COLO668 (cell line): ENCODE measurements around the gene GAS6.

Source experiments
- DNase-seq: peaks from one replicate; lab custom pipeline; 2025; ENCODE audit not compliant: unreplicated experiment; lab: John Stamatoyannopoulos, UW

GAS6 gene

DNA sequence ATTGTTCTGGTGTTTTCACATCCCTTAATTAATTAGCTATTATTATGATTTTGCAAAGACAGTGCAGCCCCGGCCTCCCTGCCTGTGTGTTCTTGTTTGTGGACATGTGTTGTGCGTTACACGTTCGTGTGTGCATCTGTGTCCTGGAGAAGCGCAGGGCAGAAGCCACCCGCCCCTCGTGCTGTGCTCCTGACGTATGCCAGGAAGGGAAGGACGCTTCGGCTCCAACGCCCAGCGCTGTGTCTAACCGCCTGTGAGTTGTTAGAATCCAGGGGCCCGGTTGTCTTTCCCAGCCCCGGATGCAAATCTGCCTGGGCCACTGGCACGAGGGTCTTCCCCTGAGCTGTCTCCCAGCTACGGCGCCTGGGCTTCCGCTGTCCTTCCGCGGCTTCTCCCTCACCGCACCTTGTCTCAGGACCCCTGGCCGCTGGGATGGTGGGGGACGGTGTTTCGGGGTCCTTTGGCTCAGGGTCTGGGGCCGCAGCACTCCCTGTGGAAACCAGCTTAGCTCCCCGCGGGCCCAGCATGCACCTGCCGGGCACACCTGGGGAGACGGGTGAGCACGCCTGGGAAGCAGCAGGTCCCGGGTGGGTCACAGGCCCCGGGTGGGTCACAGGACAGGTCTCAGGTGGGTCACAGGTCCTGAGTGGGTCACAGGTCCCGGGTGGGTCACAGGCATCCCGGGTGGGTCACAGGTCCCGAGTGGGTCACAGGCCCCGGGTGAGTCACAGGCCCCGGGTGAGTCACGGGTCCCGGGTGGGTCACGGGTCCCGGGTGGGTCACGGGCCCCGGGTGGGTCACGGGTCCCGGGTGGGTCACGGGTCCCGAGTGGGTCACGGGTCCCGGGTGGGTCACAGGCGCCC, 51.5 kb downstream of the GAS6 start:
- DNase-seq = no peak

DNA sequence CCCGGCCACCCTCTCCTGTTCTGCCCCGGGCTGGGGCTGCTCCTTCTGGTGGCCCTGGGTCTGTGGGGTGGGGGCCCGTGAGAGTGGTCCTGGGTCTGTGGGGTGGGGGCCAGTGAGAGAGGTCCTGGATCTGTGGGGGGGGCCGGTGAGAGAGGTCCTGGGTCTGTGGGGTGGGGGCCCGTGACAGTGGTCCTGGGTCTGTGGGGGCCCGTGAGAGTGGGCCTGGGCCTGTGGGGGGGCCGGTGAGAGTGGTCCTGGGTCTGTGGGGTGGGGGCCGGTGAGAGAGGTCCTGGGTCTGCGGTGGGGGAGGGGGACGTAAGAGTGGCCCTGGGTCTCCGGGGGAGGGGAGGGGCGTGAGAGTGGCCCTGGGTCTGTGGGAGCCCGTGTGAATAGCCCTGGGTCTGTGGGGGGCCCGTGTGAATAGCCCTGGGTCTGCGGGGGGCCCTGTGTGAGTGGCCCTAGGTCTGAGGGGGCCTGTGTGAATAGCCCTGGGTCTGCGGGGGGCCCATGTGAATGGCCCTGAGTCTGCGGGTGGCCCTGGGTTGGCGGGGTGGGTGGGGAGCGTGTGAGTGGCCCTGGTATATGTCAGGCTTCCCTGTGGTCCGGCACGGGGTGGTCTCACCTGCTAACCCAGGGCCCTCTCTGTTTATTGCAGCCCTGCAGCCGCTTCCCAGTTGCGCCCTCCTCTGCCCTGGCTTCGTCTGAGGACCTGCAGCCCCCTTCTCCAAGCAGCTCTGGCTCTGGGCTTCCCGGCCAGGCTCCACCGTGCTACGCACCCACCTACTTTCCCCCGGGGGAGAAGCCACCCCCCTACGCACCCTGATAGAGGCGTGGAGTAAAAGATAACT, 52.6 kb downstream of the GAS6 start:
- DNase-seq = no peak

DNA sequence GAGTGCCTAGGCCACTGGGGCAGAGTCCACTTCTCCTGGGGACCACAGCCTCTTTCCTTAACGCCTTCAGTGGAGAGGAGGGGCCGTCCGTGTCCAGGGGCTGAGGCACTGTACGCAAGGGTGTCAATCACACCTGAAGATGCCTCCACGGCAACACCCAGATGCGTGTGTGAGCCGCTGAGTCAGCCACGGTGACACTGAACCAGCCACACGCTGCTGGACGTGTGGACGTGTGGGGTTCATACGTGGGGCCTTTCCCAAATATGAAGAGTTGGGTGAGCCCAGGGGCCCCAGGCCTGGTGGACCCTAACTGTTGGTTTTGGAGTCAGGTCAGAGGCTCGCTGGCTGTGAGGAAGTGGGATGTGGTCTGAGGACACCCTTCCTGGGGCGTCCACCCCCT, 53.2 kb downstream of the GAS6 start:
- DNase-seq = no peak

DNA sequence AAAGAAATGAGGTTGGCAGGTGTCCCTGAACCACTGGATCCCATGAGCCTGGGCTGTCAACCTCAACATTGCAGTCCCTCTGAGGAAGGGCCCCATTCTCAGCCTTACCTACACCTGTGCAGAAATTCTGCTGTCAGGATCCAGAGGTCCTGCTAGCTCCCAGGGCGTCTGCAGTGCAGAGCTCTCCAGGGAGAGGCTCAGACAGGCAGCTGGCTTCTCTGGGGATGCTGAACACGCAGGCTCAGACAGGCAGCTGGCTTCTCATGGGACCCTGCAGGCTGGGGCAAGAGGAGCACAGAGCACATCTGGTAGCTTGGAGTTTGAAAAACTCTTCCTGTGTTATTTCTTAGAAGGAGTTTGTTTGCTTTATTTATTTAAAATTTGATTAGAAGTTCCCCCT, 53.9 kb downstream of the GAS6 start:
- DNase-seq = no peak

DNA sequence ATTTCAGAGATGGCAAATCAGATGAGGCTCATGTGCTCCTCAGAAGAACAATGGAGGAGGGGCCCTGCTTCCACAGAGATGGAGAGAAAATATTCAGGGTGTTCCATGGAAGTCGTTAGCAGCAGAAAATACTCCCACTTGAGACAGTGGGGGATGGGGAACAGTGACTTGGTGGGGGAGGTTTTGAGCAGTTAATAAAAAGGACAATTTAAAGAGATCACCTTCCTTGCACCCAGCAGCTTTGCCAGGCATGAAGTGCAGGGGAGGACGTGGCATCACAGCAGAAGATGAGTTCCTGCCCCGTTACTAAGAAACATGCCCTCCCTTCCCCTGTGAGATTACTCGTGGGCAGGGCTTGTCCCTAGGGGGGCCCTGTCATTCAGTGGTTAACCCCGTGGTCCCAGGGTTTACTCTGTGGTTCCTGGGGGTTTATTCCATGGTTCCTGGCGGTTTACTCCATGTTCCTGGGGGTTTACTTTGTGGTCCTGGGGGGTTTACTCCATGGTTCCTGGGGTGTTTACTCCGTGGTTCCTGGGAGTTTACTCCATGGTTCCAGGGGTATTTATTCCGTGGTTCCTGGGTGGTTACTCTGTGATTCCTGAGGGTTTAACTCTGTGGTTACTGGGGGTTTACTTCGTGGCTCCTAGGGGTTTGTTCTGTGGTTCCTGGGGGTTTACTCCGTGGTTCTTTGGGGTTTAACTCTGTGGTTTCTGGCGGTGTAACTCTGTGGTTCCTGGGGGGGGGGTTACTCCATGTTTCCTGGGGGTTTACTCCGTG, 55.6 kb downstream of the GAS6 start:
- no peak for DNase-seq

DNA sequence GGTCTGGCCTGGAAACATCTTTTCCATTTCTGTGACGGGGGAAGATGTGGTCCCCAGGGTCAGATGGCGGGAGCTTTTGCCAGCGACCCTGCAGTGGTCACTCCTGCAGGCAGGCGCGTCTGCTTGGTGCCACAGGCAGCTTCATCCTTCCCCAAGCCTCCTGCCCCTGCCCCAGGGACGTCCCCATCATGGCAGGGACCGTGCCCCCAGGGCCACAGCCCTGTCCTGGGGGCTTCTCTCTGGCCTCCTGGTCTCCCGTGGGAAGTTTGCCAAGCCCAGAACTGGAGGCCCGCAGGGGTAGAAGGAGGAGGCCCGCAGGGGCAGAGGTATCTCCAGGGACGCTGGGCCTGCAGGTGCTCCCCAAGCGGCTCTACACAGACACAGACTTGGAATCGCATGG, 57.4 kb downstream of the GAS6 start:
- DNase-seq = no peak

DNA sequence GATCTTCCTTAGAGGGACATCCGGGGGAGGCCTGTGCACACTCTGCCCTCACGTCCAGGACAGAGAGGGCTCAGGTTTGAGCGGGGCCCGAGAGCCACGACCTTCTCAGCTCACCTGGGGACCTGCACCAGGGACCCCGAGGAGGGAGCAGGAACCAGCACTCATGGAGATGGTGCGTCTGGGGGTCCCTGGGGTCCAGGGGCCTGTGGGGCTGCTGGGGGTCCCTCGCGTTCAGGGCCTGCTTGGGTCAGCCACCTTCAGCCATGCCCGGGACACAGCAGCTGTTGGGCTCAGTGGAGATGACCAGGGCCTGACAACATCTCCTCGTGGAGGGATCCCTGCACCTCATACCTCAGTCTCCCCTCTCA, 57.8 kb downstream of the GAS6 start:
- no peak for DNase-seq

DNA sequence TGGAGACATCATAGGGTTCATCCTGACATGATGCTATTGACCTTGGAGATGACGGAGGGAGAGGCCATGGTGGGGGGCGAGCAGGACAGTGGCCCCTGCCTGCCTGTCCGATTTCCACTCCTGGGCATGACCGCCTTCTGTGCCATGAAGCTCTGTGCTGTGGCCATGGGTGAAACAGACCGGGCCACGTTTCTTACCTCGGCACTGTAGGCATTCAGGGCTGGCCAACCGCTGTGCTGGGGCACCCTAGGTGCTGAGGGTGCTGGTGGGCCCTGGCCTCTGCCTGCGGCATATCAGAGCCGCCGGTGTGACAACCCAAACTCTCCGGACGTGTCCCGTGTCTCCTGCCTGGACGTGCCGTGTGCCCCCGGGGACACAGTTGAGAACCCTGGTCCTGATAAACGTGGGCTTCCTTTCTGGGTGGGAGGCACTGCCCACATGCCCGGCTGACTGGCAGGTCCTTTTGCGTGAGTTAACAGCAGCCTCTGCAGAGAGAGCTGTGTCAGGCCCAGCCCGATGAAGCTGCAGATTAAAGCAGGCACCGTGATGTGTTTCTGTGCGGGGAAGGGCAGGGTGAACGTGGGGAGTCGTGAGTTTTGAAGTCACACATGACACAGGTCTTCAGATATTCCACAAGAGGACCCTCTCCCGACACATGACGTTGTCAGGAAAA, 58.3 kb downstream of the GAS6 start:
- DNase-seq = no peak

DNA sequence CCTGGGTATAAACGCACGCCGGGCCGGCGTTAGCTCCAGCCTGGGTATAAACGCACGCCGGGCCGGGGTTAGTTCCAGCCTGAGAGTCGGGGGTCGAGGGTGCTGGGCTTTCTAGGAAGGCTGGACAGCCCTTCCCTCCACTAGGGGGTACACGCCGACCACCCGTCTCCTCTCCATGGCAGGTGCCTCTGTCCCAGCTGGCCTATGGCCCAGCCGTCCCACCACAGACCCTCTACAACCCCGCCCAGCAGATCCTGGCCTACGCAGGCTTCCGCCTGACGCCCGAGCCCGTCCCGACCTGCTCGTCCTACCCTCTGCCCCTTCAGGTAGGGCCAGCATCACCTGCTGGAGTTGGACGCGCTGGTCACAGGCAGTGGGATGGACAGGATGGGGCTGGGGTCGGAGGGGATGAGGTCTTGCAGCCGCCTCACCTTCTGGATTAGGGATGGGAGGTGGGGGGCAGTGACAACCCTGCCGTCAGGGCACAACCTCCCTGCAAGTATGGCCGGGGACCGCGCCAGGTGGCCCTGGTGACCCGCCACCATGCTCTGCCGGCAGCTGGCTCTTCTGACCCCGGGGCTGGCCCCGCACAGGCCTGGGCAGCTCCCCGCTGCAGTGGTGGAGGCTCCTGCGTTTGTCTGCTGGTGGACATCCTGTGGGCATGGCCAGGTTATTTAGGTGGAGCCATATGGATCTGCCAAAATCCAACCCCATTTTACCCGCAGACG, 59.0 kb downstream of the GAS6 start:
- DNase-seq = no peak

DNA sequence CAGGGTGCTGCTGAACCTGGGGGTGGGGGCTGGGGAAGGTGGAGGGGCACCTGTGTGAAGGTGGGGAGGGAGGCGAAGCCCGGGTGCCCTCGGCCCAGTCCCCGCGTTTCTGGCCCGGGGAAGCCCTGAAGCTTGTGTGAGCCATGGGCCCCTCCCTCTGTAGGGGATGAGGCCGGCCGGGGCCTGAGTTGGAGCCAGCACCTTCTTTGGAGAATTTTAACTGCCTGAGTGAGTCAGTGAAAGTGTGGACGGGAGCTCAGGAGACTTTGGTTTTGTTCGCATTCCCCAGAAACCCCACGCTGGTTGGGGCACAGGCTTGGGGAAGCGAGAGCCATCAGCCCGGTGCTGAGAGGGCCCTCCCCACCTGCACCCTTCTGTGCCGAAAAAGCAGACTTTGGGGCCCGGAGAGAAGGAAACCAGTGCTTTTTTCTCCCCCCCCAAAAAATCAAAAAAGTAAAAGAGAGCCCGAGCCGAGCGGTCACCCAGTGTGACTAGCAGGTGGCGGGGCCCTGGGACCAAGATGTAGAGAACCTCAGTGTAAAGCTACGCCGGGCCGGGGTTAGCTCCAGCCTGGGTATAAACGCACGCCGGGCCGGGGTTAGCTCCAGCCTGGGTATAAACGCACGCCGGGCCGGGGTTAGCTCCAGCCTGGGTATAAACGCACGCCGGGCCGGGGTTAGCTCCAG, 59.7 kb downstream of the GAS6 start:
- no peak for DNase-seq

DNA sequence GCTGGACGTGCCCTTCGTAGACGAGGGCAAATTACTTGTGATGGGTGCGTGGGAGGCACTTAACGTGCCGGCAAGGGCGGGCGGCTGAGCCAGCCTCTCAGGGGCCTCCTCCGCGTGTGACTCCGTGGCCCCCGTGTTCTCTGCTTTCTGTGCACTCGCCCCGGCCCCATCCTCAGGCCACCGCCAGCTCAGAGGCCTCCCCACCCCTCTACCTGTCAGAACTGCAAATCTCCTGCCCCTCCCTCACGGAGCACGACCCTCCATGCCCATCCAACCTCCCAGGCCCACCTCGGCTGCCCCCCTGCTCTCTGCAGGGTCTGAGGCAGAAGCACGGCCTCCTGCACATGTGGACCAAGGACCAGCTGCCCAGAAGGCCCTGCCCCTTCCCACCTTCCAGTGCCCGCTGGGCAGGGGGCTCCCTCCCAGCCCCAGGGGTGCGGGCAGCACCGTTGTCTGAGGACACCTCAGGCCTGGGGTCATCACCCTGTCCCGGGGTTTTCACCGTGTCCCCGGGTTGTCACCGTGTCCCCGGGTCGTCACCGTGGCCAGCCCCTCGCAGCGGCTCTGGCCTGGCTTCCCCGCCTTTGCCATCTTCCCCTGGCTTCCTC, 60.4 kb downstream of the GAS6 start:
- DNase-seq = no peak

DNA sequence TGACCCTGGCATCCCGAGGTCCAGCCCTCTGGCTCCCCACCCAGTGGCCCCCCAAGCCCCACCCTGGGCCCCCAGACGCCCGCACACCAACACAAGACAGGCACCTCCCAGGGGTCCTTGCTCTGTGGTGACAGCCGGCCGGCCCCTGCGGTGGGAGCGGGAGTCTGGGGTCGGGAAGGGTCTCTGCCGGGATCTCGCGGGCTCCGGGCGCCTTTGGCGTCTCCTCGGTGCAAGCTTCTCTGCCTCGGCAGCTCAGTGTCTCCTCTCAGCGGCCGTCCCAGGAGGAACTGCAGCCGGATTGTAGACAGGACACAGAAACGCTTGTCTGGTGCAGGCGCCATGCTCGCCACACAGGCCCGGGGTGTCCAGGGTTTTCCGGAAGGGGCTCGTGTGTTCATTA, 61.1 kb downstream of the GAS6 start:
- no peak for DNase-seq

DNA sequence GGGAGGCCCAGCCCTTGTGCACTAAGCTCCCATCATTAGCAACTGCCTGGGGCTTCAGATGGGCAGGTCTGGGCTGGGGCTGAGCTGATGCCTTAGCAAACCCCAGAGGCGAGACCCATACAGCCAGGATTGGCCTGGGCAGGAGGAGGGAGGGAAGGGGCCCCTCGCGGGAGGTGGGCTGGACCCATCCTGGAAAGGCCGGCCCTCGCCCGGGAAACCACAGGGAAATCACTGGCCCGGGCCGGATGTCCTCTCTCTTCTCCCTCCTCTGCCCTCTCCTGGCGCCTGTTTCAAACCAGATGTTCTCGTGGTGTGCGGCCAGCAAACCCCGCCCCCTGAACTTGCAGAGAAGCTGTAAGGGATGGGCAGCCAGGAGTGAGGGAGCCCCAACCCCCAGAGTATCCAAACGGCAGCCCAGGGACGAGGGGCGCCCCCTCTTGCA, 61.8 kb downstream of the GAS6 start:
- DNase-seq = peak; percentile 70

DNA sequence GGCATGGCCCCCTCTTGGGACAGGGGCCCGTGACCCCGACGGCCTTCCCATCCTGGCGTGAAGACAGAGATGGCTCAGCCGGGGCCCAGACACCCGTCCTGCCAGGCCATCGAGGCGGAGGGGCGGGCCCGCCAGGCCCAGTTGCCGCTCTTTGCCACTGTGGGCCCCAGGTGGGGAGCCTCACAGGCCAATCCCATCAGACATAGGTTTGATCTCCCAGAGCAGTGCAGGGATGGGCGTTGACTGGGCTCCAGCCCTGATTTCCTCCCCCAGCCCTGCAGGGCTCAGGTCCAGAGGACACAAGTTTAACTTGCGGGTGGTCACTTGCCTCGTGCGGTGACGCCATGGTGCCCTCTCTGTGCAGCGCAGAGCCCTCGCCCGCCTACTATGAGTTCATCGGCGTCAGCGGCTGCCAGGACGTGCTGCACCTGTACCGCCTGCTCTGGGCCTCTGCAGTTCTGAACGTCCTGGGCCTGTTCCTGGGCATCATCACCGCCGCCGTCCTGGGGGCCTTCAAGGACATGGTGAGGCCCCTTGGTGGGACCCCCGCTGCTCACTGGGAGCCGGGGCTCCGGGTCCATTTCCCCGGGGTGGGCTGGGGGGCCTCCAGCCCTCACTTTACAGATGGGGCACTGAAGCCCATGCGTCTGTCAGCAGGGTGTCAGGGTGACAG, 62.5 kb downstream of the GAS6 start:
- no peak for DNase-seq

DNA sequence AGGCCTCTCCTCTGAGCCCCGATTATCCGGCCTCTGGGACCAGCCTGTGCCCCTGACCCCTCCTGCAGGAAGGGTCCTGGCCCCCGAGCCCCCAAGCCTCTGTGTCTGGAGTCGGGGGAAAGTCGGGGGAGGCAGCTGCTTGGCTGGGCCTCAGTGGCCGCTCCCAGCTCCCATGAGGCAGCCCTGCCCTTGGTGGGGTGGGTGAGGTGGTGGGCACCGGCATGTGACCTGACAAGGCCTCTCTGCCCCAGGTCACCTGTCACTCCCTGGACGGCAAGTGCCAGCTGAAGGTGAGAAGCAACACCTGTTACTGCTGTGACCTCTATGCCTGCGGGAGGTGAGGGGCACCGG, 63.3 kb downstream of the GAS6 start:
- DNase-seq = no peak

DNA sequence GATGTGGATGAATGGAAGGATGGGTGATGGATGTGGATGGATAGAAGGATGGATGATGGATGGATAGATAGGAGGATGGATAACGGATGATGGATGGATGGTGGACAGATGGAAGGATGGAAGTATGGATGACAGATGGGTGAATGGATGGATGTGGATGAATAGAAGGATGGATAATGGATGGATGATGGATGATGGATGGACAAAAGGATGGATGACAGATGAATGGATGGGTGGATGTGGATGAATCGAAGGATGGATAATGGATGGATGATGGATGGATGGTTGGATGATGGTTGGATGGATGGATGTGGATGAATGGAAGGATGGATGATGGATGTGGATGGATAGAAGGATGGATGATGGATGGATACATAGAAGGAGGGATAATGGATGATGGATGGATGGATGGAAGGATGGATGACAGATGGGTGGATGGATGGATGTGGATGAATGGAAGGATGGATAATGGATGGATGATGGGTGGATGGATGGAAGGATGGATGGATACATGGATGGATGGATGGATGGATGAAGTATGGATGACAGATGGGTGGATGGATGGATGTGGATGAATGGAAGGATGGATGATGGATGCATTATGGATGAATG, 65.6 kb downstream of the GAS6 start:
- DNase-seq = no peak

DNA sequence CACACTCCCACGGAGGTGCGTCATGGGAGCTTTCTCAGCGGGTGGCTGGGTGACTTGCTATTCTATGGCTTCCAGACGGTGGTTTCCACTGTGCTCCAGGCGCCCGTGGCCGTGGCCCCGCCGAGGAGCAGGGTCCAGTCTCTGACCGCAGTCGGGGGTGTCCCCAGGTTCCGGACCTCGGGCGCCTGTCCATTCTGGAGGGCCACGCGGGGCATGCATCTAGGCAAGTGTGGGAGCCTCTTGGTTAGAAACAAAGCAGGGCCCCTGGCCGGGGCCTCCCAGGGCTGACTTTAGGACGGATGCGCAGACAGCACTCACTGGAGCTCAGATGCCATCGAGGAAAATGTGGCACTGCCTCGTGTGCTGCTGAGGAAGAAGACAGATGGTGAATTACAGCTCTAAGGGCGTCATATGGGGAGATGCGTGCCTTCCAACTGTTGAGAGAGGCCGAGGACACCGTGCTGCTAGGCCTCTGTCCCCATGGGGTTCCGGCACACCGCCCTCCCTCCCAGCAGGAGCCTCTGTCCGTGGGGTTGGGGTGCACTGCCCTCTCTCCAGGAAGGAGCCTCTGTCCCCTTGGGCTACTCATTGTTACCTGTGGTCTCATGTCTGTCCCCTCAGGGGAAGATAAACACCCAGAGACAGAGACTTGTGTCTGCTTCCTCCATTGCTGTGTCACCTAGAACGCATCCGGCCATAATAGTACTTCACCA, 66.8 kb downstream of the GAS6 start:
- no peak for DNase-seq
